GM23338 (cell line): ENCODE data around the gene TRPM1. TPM values are rescaled to one million over a fixed set of nuclear protein-coding genes. Genes with fewer than 3 reads are reported as not detected.

Experiments used
- ATAC-seq: fragments of 200-7000 bp; cut with Tn5 transposase; 3 replicates; pipeline ENCODE4 v1.9.1; 2020
- DNase-seq: peaks from one replicate; pipeline ENCODE4 v3.0.0-alpha.2; 2015; ENCODE audit warnings: low spot score
- H2AFZ ChIP-seq: fragments of 200-600 bp; sonication (generic); 2 replicates; pipeline ENCODE4 v1.8.0; 2016; ENCODE audit warnings: antibody characterized with exemption, mild to moderate bottlenecking, moderate library complexity
- H3F3A ChIP-seq: fragments of 200-600 bp; sonication (generic); replicated peaks from 2 replicates; pipeline ENCODE4 v1.8.0; 2017; ENCODE audit warnings: antibody characterized with exemption, mixed run types, low read depth
- H3K27ac ChIP-seq: fragments of 200-600 bp; sonication (generic); 2 replicates; pipeline ENCODE4 v1.6.1; 2016; ENCODE audit warnings: low read depth
- H3K27me3 ChIP-seq: fragments of 200-600 bp; sonication (generic); 2 replicates; pipeline ENCODE4 v1.8.0; 2016; ENCODE audit warnings: mild to moderate bottlenecking, mixed run types, moderate library complexity; ENCODE audit not compliant: insufficient read depth
- H3K36me3 ChIP-seq: fragments of 200-600 bp; sonication (generic); 2 replicates; pipeline ENCODE4 v1.8.0; 2016; ENCODE audit warnings: mild to moderate bottlenecking; ENCODE audit not compliant: insufficient read depth
- H3K4me1 ChIP-seq: fragments of 200-600 bp; sonication (generic); 2 replicates; pipeline ENCODE4 v1.8.0; 2016; ENCODE audit warnings: mild to moderate bottlenecking, moderate library complexity; ENCODE audit not compliant: insufficient read depth
- H3K4me2 ChIP-seq: fragments of 200-600 bp; sonication (generic); 2 replicates; pipeline ENCODE4 v1.7.1; 2017; ENCODE audit warnings: mixed run types
- H3K4me3 ChIP-seq: fragments of 200-600 bp; sonication (generic); 2 replicates; pipeline ENCODE4 v1.6.1; 2016; ENCODE audit warnings: mixed run types
- H3K79me2 ChIP-seq: fragments of 200-600 bp; sonication (generic); replicated peaks from 2 replicates; pipeline ENCODE4 v1.8.0; 2017; ENCODE audit warnings: mild to moderate bottlenecking; ENCODE audit not compliant: insufficient read depth
- H3K9me2 ChIP-seq: fragments of 200-600 bp; sonication (generic); 2 replicates; pipeline ENCODE4 v1.8.0; 2017; ENCODE audit not compliant: insufficient read depth
- H4K20me1 ChIP-seq: fragments of 200-600 bp; sonication (generic); replicated peaks from 2 replicates; pipeline ENCODE4 v1.8.0; 2017; ENCODE audit warnings: mild to moderate bottlenecking; ENCODE audit not compliant: insufficient read depth
- H3K27ac Mint-ChIP-seq: 2 replicates; pipeline ENCODE4 v1.8.0; 2020; ENCODE audit warnings: inconsistent platforms, mild to moderate bottlenecking, moderate library complexity, mixed read lengths
- H3K27me3 Mint-ChIP-seq: 3 replicates; pipeline ENCODE4 v1.8.0; 2022; ENCODE audit warnings: low read depth, mild to moderate bottlenecking, moderate library complexity, mixed read lengths, inconsistent platforms; ENCODE audit not compliant: insufficient read depth, poor library complexity
- H3K36me3 Mint-ChIP-seq: 3 replicates; pipeline ENCODE4 v1.8.0; 2021; ENCODE audit warnings: low read depth, mild to moderate bottlenecking, inconsistent platforms, moderate library complexity, mixed read lengths
- H3K4me1 Mint-ChIP-seq: 3 replicates; pipeline ENCODE4 v1.8.0; 2020; ENCODE audit warnings: mild to moderate bottlenecking, inconsistent platforms, mixed read lengths
- H3K4me3 Mint-ChIP-seq: 3 replicates; pipeline ENCODE4 v1.8.0; 2021; ENCODE audit warnings: moderate library complexity, mild to moderate bottlenecking, inconsistent platforms, mixed read lengths
- H3K9me3 Mint-ChIP-seq: 3 replicates; pipeline ENCODE4 v1.8.0; 2020; ENCODE audit warnings: moderate library complexity, mild to moderate bottlenecking, inconsistent platforms, mixed read lengths
- CREB1 ChIP-seq: fragments of 250-450 bp; sonication (Bioruptor Pico); IDR thresholded peaks from 2 replicates; pipeline ENCODE4 v1.5.0; 2020; ENCODE audit warnings: low read depth, mild to moderate bottlenecking, moderate library complexity
- CTCF ChIP-seq, 2 experiments: fragments of 200-600 bp in 1 of 2; sonication (generic) in 1 of 2; conservative IDR thresholded peaks; 2 replicates each; pipeline versions ENCODE4 v1.5.1 to v1.6.1; 2016 to 2017; ENCODE audit warnings: antibody characterized with exemption in 2 of 2, low read depth in 2 of 2, mild to moderate bottlenecking in 2 of 2, moderate library complexity in 1 of 2
- ETS1 ChIP-seq: IDR thresholded peaks from 2 replicates; pipeline ENCODE4 v1.6.1; 2016; ENCODE audit warnings: antibody characterized with exemption
- EZH2 ChIP-seq: fragments of 200-600 bp; sonication (generic); IDR thresholded peaks from one replicate; pipeline ENCODE4 v1.8.0; 2017; ENCODE audit warnings: antibody characterized with exemption, mild to moderate bottlenecking, low read depth; ENCODE audit not compliant: unreplicated experiment
- EZH2phosphoT487 ChIP-seq: fragments of 200-600 bp; sonication (generic); IDR thresholded peaks from one replicate; pipeline ENCODE4 v1.8.1; 2018; ENCODE audit warnings: antibody characterized with exemption; ENCODE audit not compliant: unreplicated experiment
- JUNB ChIP-seq: IDR thresholded peaks from one replicate; pipeline ENCODE4 v1.6.1; 2016; ENCODE audit warnings: antibody characterized with exemption; ENCODE audit not compliant: unreplicated experiment
- NANOG ChIP-seq: IDR thresholded peaks from 2 replicates; pipeline ENCODE4 v1.6.1; 2016; ENCODE audit warnings: antibody characterized with exemption, borderline replicate concordance
- POLR2AphosphoS5 ChIP-seq: IDR thresholded peaks from 2 replicates; pipeline ENCODE4 v1.6.1; 2016; ENCODE audit warnings: antibody characterized with exemption, low read depth
- REST ChIP-seq: IDR thresholded peaks from one replicate; pipeline ENCODE4 v1.6.1; 2018; ENCODE audit warnings: antibody characterized with exemption; ENCODE audit not compliant: unreplicated experiment
- STAT1 ChIP-seq: IDR thresholded peaks from one replicate; pipeline ENCODE4 v1.6.1; 2016; ENCODE audit warnings: antibody characterized with exemption; ENCODE audit not compliant: unreplicated experiment
- ZNF114 ChIP-seq: fragments of 250-450 bp; sonication (Bioruptor Pico); IDR thresholded peaks from 2 replicates; pipeline ENCODE4 v1.5.0; 2020; ENCODE audit warnings: mild to moderate bottlenecking, moderate library complexity
- ZNF331 ChIP-seq: fragments of 250-450 bp; sonication (Bioruptor Pico); IDR thresholded peaks from 2 replicates; pipeline ENCODE4 v1.5.0; 2020; ENCODE audit warnings: low read depth, mild to moderate bottlenecking, moderate library complexity
- ZNF462 ChIP-seq: fragments of 250-450 bp; sonication (Bioruptor Pico); IDR thresholded peaks from 2 replicates; pipeline ENCODE4 v1.5.0; 2020; ENCODE audit warnings: mild to moderate bottlenecking, moderate library complexity
- polyA plus RNA-seq: library from polyadenylated mRNA; unstranded; fragments of >200 nt; fragmentation: Nextera tagmentation; extraction: Ambion mirVana; gene quantifications from 2 replicates; pipeline ENCODE4 v1.2.1, GENCODE V29; 2016
- total RNA-seq: library from RNA; depleted of rRNA; stranded (reverse); fragments of >200 nt; shearing (Covaris generic); gene quantifications from 2 replicates; pipeline ENCODE4 v1.2.3, GENCODE V29; 2014

TRPM1 gene
- total and polyA plus RNA-seq, 2 experiments from 2014 or later: 0.19 TPM; not detected in 1

- Mint-ChIP-seq H3K4me3 (peak within 1 kb of the TSS; percentile 90), H3K27me3 (peaks cover 7% of the 10 kb centered on the region), H3K9me3 (no peaks in the 10 kb centered on the region; the same call in 2 of the 3 replicates), H3K4me1 (peaks cover 18% of the 10 kb centered on the region), H3K27ac (peak within 1 kb of the TSS; percentile 87), H3K36me3 (peaks cover 8% of the 10 kb centered on the region; the same call in 2 of the 3 replicates)
- Histone ChIP-seq H3K9me2 (no peaks in the 10 kb centered on the region), H4K20me1 (no peaks in the 10 kb centered on the region; the same call in 1 of the 2 replicates), H3K4me3 (peak within 1 kb of the TSS; percentile 68), H3K36me3 (no peaks in the 10 kb centered on the region), H3K79me2 (peaks cover 12% of the 10 kb centered on the region), H3K27me3 (no peaks in the 10 kb centered on the region), H2AFZ (peak within 1 kb of the TSS; percentile 97), H3K4me1 (peaks cover 15% of the 10 kb centered on the region), H3F3A (peaks cover 4% of the 10 kb centered on the region; the same call in 1 of the 2 replicates), H3K27ac (peak within 1 kb of the TSS; percentile 98), H3K4me2 (peak within 1 kb of the TSS; percentile 88)
- DNase-seq: peak; percentile 83
- TF ChIP-seq NANOG: no peak
- 0 out of 2 replicates have a peak, but pooled peaks have one; percentile 15 for TF ChIP-seq CREB1 (CRISPR knock-in tag)
- no peak for TF ChIP-seq REST
- TF ChIP-seq JUNB: no peak
- no peak for TF ChIP-seq ZNF331 (CRISPR knock-in tag)
- TF ChIP-seq ZNF462 (CRISPR knock-in tag): no peak
- TF ChIP-seq ZNF114 (CRISPR knock-in tag): no peak
- peak; percentile 64 for TF ChIP-seq POLR2AphosphoS5
- TF ChIP-seq EZH2: no peak
- no peak for TF ChIP-seq EZH2phosphoT487
- no peak for TF ChIP-seq STAT1
- TF ChIP-seq ETS1: no peak
- no peak for TF ChIP-seq CTCF (conservative IDR thresholded peaks at IDR 0.05; ENCODE audit: low read depth in 2 of 2)
- peak; percentile 90 for ATAC-seq
Observed at GRCh38 chr15:30991255-30992235, 110.0 kb downstream of the TRPM1 start, which contains the start of gene MTMR10. Gene MTMR10 (minus strand): TSS chr15:30991628. CDS start chr15:30991506, 122 bp downstream.
